DOHH2 (cell line): ENCODE data around the gene LENG9.

ENCODE experiments used
- EZH2phosphoT487 ChIP-seq: fragments of 200-600 bp; sonication (generic); IDR thresholded peaks from 2 replicates; pipeline ENCODE4 v1.6.1; 2017; ENCODE audit warnings: borderline replicate concordance, mild to moderate bottlenecking, antibody characterized with exemption, low read length, moderate library complexity, mixed read lengths
- TF ChIP-seq, protein P1 (sequence below): fragments of 200-600 bp; sonication (generic); IDR thresholded peaks from one replicate; pipeline ENCODE4 v1.5.1; 2014; ENCODE audit warnings: antibody characterized with exemption, mild to moderate bottlenecking, low read depth, low read length; ENCODE audit not compliant: poor library complexity, severe bottlenecking

DNA sequence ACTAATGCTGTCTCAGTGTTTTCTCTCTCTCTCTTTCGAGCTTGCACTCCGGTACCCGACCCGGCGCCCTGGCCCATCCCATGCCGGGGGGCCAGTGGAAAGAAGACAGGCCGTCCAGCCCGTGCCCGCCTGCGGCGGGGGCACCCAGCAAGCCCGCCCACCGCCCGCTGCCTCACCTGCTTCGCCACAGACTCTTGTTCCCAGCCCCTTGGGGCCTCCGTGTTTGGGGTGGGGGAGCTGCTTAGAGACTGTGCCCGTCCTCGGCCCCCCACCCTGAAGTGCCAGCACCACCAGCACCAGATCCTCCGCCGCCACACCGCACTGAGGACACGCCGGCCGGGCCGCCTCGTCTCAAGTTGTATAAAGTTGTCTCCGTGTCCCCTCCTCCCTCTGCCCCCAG, 2.4 kb downstream of the LENG9 start:
- TF ChIP-seq, protein P1, sequence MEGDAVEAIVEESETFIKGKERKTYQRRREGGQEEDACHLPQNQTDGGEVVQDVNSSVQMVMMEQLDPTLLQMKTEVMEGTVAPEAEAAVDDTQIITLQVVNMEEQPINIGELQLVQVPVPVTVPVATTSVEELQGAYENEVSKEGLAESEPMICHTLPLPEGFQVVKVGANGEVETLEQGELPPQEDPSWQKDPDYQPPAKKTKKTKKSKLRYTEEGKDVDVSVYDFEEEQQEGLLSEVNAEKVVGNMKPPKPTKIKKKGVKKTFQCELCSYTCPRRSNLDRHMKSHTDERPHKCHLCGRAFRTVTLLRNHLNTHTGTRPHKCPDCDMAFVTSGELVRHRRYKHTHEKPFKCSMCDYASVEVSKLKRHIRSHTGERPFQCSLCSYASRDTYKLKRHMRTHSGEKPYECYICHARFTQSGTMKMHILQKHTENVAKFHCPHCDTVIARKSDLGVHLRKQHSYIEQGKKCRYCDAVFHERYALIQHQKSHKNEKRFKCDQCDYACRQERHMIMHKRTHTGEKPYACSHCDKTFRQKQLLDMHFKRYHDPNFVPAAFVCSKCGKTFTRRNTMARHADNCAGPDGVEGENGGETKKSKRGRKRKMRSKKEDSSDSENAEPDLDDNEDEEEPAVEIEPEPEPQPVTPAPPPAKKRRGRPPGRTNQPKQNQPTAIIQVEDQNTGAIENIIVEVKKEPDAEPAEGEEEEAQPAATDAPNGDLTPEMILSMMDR: no peak
- TF ChIP-seq EZH2phosphoT487: no peak
